ENCODE measurements around the gene HEATR5A.

- TF ChIP-seq POLR2AphosphoS5 (IDR thresholded peaks at IDR 0.05) (no peak), POLR2A (IDR thresholded peaks at IDR 0.05) (no peak)
- TF ChIP-seq, protein P1, sequence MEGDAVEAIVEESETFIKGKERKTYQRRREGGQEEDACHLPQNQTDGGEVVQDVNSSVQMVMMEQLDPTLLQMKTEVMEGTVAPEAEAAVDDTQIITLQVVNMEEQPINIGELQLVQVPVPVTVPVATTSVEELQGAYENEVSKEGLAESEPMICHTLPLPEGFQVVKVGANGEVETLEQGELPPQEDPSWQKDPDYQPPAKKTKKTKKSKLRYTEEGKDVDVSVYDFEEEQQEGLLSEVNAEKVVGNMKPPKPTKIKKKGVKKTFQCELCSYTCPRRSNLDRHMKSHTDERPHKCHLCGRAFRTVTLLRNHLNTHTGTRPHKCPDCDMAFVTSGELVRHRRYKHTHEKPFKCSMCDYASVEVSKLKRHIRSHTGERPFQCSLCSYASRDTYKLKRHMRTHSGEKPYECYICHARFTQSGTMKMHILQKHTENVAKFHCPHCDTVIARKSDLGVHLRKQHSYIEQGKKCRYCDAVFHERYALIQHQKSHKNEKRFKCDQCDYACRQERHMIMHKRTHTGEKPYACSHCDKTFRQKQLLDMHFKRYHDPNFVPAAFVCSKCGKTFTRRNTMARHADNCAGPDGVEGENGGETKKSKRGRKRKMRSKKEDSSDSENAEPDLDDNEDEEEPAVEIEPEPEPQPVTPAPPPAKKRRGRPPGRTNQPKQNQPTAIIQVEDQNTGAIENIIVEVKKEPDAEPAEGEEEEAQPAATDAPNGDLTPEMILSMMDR (IDR thresholded peaks at IDR 0.05 in 8 of 11, conservative IDR thresholded peaks at IDR 0.05 in 3 of 11): no peak
Observed at GRCh38 chr14:31336646-31337045, 83.7 kb downstream of the HEATR5A start.
